GM19023 (cell line): ENCODE data around the gene ERC2.

Experiments
- ATAC-seq: cut with Tn5 transposase; IDR thresholded peaks from one replicate; pipeline ENCODE4 v1.9.1; 2021; ENCODE audit warnings: mild to moderate bottlenecking, moderate library complexity; ENCODE audit not compliant: unreplicated experiment

Gene ERC2

DNA sequence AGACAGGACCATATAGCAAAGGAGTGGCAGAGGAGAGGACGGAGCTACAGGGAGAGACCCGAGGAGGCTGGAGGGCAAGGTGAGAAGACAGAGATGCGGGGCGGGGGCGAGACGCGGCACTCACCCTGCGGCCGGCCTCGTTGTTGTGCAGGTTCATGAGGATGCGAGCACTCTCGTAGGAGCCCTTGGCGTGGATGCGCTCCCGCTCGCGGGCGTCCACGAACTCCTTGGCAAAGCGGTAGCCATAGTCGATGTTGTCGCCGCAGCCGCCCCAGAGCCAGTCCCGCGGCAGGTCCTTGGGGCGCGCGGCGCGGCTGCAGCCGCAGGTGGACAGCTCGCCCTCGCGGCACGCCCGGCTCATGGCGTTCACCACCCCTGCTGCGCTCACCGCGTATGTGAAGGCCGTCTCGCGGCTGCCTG, 994.0 kb downstream of the ERC2 start:
- ATAC-seq, result no peak

DNA sequence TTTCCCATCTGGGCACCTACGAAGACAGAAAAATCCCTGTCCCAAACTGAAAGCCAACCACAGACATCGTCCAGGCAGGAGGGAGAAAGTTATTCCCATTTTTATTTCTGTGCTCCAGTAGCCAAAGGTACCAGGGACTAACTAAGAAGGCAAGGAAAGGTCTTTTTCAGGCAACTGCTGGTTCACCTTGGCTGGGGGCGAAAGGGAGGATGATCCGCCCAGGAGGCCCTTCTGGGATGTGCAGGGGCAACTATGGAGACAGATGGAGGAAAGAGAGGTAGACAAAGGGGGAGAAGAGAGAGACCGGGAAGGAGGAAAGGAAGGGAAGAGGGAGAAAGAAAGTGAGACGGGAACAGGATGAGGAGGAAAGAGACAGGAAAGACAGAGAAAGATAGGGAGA, 994.5 kb downstream of the ERC2 start:
- no peak for ATAC-seq

DNA sequence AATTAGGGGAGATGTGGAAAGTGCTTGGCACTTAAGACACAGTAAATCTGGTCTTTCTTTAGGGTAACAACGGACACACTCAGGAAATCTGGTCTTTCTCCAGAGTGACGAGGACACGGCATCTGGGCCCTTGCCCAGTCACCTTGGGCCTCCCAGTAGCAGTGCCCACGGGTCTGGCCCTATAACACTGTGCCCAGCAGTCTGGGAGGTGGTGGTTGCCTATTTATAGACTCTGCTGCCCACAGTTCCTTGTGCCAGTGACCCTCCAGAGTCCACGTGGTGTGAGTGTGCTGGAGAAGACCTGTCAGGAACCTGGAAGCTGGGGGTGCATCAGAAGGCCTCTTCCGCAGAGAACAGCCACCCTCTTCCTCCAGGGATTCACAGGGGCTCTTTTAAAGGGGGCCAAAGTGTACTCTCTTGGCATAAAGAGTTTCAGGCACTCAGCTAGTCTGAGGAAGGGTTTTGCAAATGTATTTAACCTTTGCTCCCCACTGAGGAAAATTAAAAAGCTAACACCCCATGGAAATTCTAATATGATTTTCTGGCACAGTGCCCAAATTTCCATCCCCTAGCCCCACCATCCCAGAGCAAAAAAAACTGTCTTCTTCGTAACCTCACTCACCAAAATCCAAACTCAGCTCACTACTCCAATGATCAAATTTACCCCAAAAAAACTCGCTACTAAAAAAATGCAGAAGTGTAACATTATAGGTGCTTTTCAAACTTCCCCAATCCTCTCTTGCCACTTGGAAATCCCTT, 996.6 kb downstream of the ERC2 start:
- no peak for ATAC-seq

DNA sequence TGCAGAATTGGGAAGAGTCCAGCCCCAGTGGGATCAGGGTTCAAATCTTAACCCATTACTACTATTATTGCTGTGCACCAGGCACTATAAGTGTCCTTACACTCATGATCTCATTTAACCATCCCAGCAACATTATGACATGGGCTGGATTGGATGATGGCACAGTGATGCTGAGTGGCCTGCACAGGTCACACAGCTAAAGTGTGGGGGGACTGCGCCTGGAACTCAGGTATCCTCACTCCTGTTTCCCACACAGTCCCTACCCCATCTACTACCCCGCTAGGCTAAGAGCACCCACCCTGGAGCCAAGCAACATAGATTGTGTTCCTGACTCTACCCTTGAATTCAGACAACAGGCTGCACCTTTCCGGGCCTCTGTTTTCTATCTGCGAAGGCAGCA, 997.2 kb downstream of the ERC2 start:
- ATAC-seq, result no peak

GRCh38 chr3:55469957-55470526, 998.2 kb downstream of the ERC2 start:
- ATAC-seq, result no peak

DNA sequence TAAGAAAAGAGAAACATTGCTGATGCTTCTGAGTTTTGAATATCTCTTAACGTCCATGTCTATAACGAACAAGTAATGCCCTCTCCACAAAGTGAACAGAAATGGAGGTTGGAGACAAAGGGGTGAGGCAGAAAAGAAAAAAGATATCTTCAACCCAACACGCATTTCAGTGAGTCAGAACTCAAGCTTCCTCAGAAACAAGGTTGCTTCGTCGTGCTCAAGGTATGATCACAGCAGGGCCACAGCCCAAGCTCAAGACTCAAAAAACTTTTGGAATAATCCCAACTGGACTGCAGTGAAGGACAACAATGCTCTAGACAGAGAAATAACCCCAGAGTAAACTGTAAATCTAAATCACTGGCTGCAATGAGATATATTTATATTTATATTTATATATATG, 1000.0 kb downstream of the ERC2 start:
- ATAC-seq, result no peak

GRCh38 chr3:55467099-55467498, 1001.2 kb downstream of the ERC2 start:
- ATAC-seq, result no peak

GRCh38 chr3:55466526-55466925, 1001.7 kb downstream of the ERC2 start:
- ATAC-seq, result no peak

DNA sequence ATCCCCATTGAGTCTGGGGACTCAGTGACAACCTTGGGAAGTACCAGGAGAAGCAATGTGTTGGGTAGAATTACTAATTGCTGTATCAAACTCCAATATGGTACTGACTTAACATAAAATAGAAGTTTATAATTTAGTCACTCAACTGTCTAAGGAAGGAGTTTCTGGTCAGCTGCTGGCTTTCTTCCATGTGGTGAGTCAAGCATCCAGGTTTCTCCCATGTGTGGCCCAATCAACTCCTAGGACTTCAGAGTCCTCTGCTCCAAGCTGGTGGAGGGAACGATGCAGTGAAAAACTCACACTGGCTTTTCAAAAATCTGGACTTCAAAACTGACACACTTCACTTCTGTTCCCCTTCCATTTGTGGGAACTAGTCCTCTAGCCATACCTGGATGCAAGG, 1006.4 kb downstream of the ERC2 start:
- ATAC-seq, result no peak

DNA sequence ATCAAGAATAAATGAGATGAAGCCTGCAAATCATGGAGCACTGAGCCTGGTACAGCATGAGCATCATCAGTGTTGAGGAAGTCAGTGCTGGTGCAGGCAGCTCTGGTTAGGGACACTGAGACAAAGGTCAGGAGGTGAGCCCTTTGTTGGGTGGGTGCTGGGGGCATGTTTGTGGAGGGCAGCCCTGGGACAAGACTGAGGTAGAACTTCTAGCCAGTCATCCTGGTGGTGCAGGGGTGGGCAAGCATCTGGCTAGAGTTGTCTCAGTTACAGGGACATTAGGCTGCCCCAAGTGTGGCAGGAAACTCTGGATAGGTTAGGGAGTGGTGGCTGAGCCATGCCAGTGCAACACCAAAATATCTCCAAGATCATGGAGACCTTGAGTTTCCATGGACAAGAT, 1008.4 kb downstream of the ERC2 start:
- no peak for ATAC-seq
